Stomach (tissue), 4 donors: Measurements from ENCODE around the gene VWA8.

ENCODE experiments used
- POLR2A ChIP-seq, 4 donors: fragments of 450-650 bp; IDR thresholded peaks; one replicate each; pipeline ENCODE4 v1.6.1; 2016; ENCODE audit warnings: antibody characterized with exemption in 4 of 4, control low read depth in 2 of 4, mild to moderate bottlenecking in 1 of 4, moderate library complexity in 1 of 4
- POLR2AphosphoS5 ChIP-seq, 3 donors: sonication (generic); formaldehyde crosslinking; IDR thresholded peaks; one replicate each; pipeline ENCODE4 v1.6.1; 2016; ENCODE audit warnings: antibody characterized with exemption in 3 of 3
- TF ChIP-seq, protein P1 (sequence below), 7 experiments: fragments of 450-650 bp in 4 of 7; fragments of 200-600 bp in 3 of 7; sonication (generic) in 3 of 7; IDR thresholded peaks; one replicate each; pipeline ENCODE4 v1.5.1; 2016 to 2019; ENCODE audit warnings: antibody characterized with exemption in 7 of 7, control low read depth in 2 of 7, mild to moderate bottlenecking in 1 of 7

DNA sequence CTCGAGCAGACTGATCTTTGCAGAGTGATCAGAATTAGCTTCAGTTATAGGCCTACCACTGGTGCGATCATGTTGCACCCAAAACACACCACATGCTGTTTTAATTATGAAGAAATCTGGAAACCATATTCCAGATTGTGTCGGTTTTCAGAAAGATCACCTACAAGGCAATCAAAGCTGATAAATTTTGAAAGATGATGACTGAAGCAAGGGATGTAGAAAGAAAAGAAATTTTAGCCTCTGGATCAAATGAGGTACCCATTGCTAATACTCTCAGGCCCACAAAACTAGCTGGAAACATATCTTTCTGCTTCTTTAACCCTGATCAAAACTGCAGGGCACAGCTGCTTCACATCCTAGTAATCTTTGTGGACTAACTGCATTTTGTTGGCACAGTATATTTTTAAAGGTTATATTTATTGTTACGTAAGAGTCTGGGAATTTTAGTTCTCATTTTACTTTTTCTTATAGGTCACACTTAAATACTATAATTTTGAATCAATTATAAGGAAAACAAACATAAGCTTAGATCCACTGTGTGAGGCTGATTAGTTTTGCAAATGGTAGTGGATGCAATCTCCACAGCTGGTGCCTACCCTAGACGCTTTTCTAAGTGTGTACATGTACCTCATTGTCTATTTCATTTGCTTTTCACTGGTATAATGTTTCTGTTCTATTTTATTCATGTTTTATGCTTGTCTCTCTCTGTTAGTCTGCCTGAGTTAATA, 352.6 kb downstream of the VWA8 start:
- TF ChIP-seq, protein P1, sequence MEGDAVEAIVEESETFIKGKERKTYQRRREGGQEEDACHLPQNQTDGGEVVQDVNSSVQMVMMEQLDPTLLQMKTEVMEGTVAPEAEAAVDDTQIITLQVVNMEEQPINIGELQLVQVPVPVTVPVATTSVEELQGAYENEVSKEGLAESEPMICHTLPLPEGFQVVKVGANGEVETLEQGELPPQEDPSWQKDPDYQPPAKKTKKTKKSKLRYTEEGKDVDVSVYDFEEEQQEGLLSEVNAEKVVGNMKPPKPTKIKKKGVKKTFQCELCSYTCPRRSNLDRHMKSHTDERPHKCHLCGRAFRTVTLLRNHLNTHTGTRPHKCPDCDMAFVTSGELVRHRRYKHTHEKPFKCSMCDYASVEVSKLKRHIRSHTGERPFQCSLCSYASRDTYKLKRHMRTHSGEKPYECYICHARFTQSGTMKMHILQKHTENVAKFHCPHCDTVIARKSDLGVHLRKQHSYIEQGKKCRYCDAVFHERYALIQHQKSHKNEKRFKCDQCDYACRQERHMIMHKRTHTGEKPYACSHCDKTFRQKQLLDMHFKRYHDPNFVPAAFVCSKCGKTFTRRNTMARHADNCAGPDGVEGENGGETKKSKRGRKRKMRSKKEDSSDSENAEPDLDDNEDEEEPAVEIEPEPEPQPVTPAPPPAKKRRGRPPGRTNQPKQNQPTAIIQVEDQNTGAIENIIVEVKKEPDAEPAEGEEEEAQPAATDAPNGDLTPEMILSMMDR (IDR thresholded peaks at IDR 0.05) = no peak
- TF ChIP-seq POLR2AphosphoS5 (IDR thresholded peaks at IDR 0.05) (no peak), POLR2A (IDR thresholded peaks at IDR 0.05) (no peak)
